DND-41 (cell line): ENCODE results near the gene DNAJC3.
"Not testable (repeated sequence)": the region's sequence is repeated elsewhere in the genome, so short reads cannot be mapped to it uniquely, and the experiment has no call there.

Experiments used
- ATAC-seq: fragments of 200-7000 bp; cut with Tn5 transposase; 3 replicates; pipeline ENCODE4 v1.9.1; 2021; ENCODE audit warnings: low read depth; ENCODE audit not compliant: insufficient read depth
- DNase-seq: peaks from one replicate; pipeline ENCODE4 v3.0.0-alpha.2; 2020
- H2AFZ ChIP-seq: 2 replicates; pipeline ENCODE4 v1.6.0; 2012; ENCODE audit warnings: low read depth, low read length
- H3K27ac ChIP-seq: 2 replicates; pipeline ENCODE4 v1.5.1; 2012; ENCODE audit warnings: low read length, inconsistent platforms
- H3K27me3 ChIP-seq: fragments of 200-600 bp; sonication (generic); 2 replicates; pipeline ENCODE4 v1.6.0; 2012; ENCODE audit warnings: low read length, mild to moderate bottlenecking, inconsistent platforms; ENCODE audit not compliant: insufficient read depth, poor library complexity
- H3K36me3 ChIP-seq: 2 replicates; pipeline ENCODE4 v1.5.1; 2012; ENCODE audit warnings: low read length, inconsistent platforms; ENCODE audit not compliant: insufficient read depth
- H3K4me1 ChIP-seq: 2 replicates; pipeline ENCODE4 v1.5.1; 2012; ENCODE audit warnings: mild to moderate bottlenecking, low read length; ENCODE audit not compliant: insufficient read depth
- H3K4me2 ChIP-seq: 2 replicates; pipeline ENCODE4 v1.6.0; 2012; ENCODE audit warnings: mild to moderate bottlenecking, moderate library complexity, low read length, inconsistent platforms; ENCODE audit not compliant: insufficient read depth
- H3K4me3 ChIP-seq, 2 experiments: fragments of 200-600 bp in 1 of 2; shearing (Covaris generic) in 1 of 2; 2 replicates each; pipeline ENCODE4 v1.5.1; 2012 to 2016; ENCODE audit warnings: inconsistent platforms in 2 of 2, low read length in 2 of 2, mild to moderate bottlenecking in 2 of 2, low read depth in 1 of 2, moderate library complexity in 1 of 2
- H3K79me2 ChIP-seq: 2 replicates; pipeline ENCODE4 v1.6.0; 2012; ENCODE audit warnings: low read length, inconsistent platforms; ENCODE audit not compliant: insufficient read depth
- H3K9ac ChIP-seq: 2 replicates; pipeline ENCODE4 v1.6.0; 2012; ENCODE audit warnings: low read depth, mild to moderate bottlenecking, inconsistent platforms, low read length, moderate library complexity
- H3K9me3 ChIP-seq: 2 replicates; pipeline ENCODE4 v1.5.1; 2012; ENCODE audit warnings: low read length, moderate library complexity, mild to moderate bottlenecking, inconsistent platforms; ENCODE audit not compliant: insufficient read depth, severe bottlenecking
- H4K20me1 ChIP-seq: 2 replicates; pipeline ENCODE4 v1.6.0; 2012; ENCODE audit warnings: low read length; ENCODE audit not compliant: insufficient read depth
- EZH2 ChIP-seq: IDR thresholded peaks from 3 replicates; pipeline ENCODE4 v1.6.1; 2012; ENCODE audit warnings: borderline replicate concordance, low read depth, mild to moderate bottlenecking, moderate library complexity, low read length, inconsistent platforms; ENCODE audit not compliant: severe bottlenecking
- TF ChIP-seq, protein P1 (sequence below): IDR thresholded peaks from 2 replicates; pipeline ENCODE4 v1.5.1; 2012; ENCODE audit warnings: borderline replicate concordance, low read length, moderate library complexity, mild to moderate bottlenecking; ENCODE audit not compliant: poor library complexity, severe bottlenecking; ENCODE audit errors: extremely low read depth

The DNAJC3 gene

DNA sequence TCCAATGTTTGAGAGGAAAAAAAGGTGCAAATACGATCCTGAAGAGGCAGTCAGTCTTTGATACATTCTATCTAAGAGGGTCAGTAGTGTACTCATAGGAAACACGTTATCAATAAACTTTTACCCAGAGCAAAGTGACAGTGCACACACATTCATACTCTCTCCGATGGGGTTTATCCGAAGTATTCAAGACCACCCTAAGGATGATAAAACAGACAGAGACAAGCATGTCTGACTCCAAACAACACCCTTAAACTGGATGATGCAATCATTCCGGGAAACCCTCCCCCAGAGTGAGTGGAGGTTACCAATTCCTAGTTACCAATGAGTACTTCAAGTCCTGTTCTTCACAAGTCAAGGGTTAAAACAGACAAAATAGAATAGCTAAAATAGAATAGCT, 79.1 kb downstream of the DNAJC3 start:
- DNase-seq = no peak

DNA sequence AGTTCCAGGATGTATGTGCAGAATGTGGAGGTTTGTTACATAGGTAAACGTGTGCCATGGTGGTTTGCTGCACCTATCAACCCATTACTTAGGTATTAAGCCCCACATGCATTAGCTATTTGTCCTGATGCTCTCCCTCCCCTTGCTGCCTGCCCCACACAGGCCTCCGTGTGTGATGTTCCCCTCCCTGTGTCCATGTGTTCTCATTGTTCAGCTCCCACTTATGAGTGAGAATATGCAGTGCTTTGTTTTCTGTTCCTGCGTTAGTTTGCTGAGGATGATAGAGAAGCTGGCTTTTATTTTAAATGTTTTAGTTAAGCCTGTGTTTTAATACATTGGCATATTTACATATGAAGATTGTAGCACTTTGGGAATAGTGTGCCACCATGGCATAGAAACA, 85.7 kb downstream of the DNAJC3 start:
- not testable (repeated sequence) for H3K4me2 ChIP-seq, H4K20me1 ChIP-seq, ATAC-seq, H3K4me3 ChIP-seq, H2AFZ ChIP-seq, H3K27me3 ChIP-seq, H3K4me1 ChIP-seq, H3K79me2 ChIP-seq, H3K27ac ChIP-seq, H3K9me3 ChIP-seq, H3K9ac ChIP-seq, DNase-seq
- peaks cover 37% of the 10 kb centered on the region for H3K36me3 ChIP-seq

More for the DNA sequence above, 79.1 kb downstream of the DNAJC3 start:
- peaks cover 8% of the 10 kb centered on the region; the same call in 1 of the 2 replicates for H3K36me3 ChIP-seq
- H3K9me3 ChIP-seq = no peaks in the 10 kb centered on the region
- no peaks in the 10 kb centered on the region for H3K79me2 ChIP-seq
- H3K27me3 ChIP-seq = no peaks in the 10 kb centered on the region
- no peaks in the 10 kb centered on the region for H3K4me1 ChIP-seq
- no peak overlapping the region for H2AFZ ChIP-seq
- TF ChIP-seq, protein P1, sequence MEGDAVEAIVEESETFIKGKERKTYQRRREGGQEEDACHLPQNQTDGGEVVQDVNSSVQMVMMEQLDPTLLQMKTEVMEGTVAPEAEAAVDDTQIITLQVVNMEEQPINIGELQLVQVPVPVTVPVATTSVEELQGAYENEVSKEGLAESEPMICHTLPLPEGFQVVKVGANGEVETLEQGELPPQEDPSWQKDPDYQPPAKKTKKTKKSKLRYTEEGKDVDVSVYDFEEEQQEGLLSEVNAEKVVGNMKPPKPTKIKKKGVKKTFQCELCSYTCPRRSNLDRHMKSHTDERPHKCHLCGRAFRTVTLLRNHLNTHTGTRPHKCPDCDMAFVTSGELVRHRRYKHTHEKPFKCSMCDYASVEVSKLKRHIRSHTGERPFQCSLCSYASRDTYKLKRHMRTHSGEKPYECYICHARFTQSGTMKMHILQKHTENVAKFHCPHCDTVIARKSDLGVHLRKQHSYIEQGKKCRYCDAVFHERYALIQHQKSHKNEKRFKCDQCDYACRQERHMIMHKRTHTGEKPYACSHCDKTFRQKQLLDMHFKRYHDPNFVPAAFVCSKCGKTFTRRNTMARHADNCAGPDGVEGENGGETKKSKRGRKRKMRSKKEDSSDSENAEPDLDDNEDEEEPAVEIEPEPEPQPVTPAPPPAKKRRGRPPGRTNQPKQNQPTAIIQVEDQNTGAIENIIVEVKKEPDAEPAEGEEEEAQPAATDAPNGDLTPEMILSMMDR = no peak
- no peak for TF ChIP-seq EZH2
- no peak for ATAC-seq
- no peaks in the 10 kb centered on the region for H4K20me1 ChIP-seq
- H3K4me2 ChIP-seq = no peak overlapping the region
- H3K4me3 ChIP-seq = no peak overlapping the region
- no peak overlapping the region for H3K27ac ChIP-seq
- no peak overlapping the region for H3K9ac ChIP-seq

DNA sequence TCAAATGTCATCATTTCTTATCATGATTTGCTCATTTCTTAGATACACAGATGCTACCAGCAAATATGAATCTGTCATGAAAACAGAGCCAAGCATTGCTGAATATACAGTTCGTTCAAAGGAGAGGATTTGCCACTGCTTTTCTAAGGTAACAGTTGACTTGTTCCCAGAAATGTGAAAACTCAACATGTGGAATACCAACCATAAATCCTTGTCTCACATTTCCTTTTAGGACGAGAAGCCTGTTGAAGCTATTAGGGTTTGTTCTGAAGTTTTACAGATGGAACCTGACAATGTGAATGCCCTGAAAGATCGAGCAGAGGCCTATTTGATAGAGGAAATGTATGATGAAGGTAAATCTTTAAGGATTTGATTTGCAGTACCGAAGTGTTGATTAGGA, 86.7 kb downstream of the DNAJC3 start:
- no peak overlapping the region for H2AFZ ChIP-seq
- peaks cover 34% of the 10 kb centered on the region for H3K36me3 ChIP-seq
- H4K20me1 ChIP-seq = no peaks in the 10 kb centered on the region
- H3K27ac ChIP-seq = no peak overlapping the region
- no peak for ATAC-seq
- no peaks in the 10 kb centered on the region for H3K9me3 ChIP-seq
- no peak overlapping the region for H3K4me2 ChIP-seq
- no peak for DNase-seq
- no peak overlapping the region for H3K4me3 ChIP-seq
- no peaks in the 10 kb centered on the region for H3K4me1 ChIP-seq
- no peak for TF ChIP-seq EZH2
- TF ChIP-seq, protein P1 = no peak
- H3K9ac ChIP-seq = no peak overlapping the region
- no peaks in the 10 kb centered on the region for H3K79me2 ChIP-seq
- H3K27me3 ChIP-seq = no peaks in the 10 kb centered on the region

DNA sequence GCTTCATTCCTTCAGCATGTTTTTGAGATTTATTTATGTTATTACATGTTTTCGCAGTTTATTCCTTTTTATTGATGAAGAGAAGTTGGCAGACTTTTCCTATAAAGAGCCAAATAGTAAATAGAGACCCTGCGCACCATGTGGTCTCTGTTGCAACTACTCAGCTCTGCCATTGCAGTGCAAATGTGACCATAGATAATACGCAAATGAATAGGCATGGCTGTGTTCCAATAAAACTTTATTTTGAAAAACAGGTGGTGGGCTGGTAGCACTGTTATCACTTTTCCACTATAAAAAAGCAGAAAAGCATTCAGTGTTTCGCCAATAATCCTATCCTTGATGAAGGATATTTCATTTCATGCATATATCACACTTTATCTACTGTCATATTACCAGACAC, 95.0 kb downstream of the DNAJC3 start:
- DNase-seq (no peak), ATAC-seq (no peak)
- Histone ChIP-seq H3K27ac (no peak overlapping the region), H3K79me2 (no peaks in the 10 kb centered on the region), H3K9me3 (no peaks in the 10 kb centered on the region), H3K9ac (no peak overlapping the region), H4K20me1 (no peaks in the 10 kb centered on the region), H3K4me2 (no peak overlapping the region), H3K27me3 (no peaks in the 10 kb centered on the region), H3K4me3 (no peak overlapping the region), H3K4me1 (no peaks in the 10 kb centered on the region), H2AFZ (no peak overlapping the region), H3K36me3 (peaks cover 24% of the 10 kb centered on the region; the same call in 1 of the 2 replicates)
- no peak for TF ChIP-seq EZH2
